GM06990 (cell line): ENCODE data around the gene STOML1.

Experiments
- DNase-seq: peaks from one replicate; pipeline ENCODE4 v3.0.0-alpha.2; 2011; ENCODE audit not compliant: insufficient read length; ENCODE audit errors: extremely low read depth
- H3K27me3 ChIP-seq: replicated peaks from 2 replicates; pipeline ENCODE4 v1.6.0; 2011; ENCODE audit warnings: low read length; ENCODE audit not compliant: control insufficient read depth, insufficient read depth
- H3K36me3 ChIP-seq: 2 replicates; pipeline ENCODE4 v1.5.1; 2011; ENCODE audit warnings: low read length; ENCODE audit not compliant: control insufficient read depth, insufficient read depth
- H3K4me3 ChIP-seq: replicated peaks from 2 replicates; pipeline ENCODE4 v1.5.1; 2011; ENCODE audit warnings: low read depth, mild to moderate bottlenecking, control low read depth, low read length
- CTCF ChIP-seq: IDR thresholded peaks from 2 replicates; pipeline ENCODE4 v1.5.1; 2011; ENCODE audit warnings: low read length, control low read depth, mild to moderate bottlenecking, inconsistent platforms; ENCODE audit not compliant: insufficient read depth, poor library complexity, severe bottlenecking

STOML1 gene

GRCh38 chr15:73945130-73945508 is 47.0 kb downstream of the STOML1 start:
- Histone ChIP-seq H3K36me3 (no peaks in the 10 kb centered on the region), H3K27me3 (peaks cover 1% of the 10 kb centered on the region; the same call in 1 of the 2 replicates), H3K4me3 (no peak overlapping the region)
- DNase-seq: no peak
- no peak for TF ChIP-seq CTCF

- peaks cover 1% of the 10 kb centered on the region; the same call in 1 of the 2 replicates for H3K27me3 ChIP-seq
- DNase-seq: no peak
- no peak overlapping the region for H3K4me3 ChIP-seq
- no peak for TF ChIP-seq CTCF
- H3K36me3 ChIP-seq: no peaks in the 10 kb centered on the region
Observed at GRCh38 chr15:73944161-73945129, 47.6 kb downstream of the STOML1 start.

- Histone ChIP-seq H3K27me3 (peaks cover 1% of the 10 kb centered on the region; the same call in 1 of the 2 replicates), H3K4me3 (no peak overlapping the region), H3K36me3 (no peaks in the 10 kb centered on the region)
- TF ChIP-seq CTCF: no peak
- no peak for DNase-seq
Observed at GRCh38 chr15:73942751-73943270, 49.3 kb downstream of the STOML1 start.

- DNase-seq: no peak
- peaks cover under 1% of the 10 kb centered on the region; the same call in 1 of the 2 replicates for H3K27me3 ChIP-seq
- no peak for TF ChIP-seq CTCF
- H3K36me3 ChIP-seq: no peaks in the 10 kb centered on the region
- no peak overlapping the region for H3K4me3 ChIP-seq
Observed at GRCh38 chr15:73941871-73942635, 50.0 kb downstream of the STOML1 start.

DNA sequence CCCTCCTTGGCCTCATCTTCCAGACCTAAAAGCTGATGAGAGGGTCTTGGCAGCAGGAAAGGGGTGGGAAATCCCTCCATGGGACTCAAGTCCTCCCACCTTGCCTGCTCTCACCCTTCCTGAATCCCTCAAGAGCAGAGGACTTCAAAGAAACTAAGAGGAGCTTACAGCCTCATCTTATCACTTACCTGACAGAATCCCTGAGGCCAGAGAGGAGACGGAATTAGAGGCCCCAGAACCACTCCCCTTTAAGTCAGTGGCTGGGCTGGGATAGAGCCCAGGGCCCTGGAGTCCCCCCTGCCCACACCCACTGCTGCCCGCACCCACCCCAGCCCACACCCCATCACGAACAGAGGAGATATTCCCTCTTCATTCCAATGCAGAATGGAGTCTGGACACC is 50.6 kb downstream of the STOML1 start:
- TF ChIP-seq CTCF: no peak
- no peak overlapping the region for H3K4me3 ChIP-seq
- DNase-seq: no peak
- H3K27me3 ChIP-seq: no peaks in the 10 kb centered on the region; the same call in 1 of the 2 replicates
- H3K36me3 ChIP-seq: no peaks in the 10 kb centered on the region
